Measurements from ENCODE around the gene PDE10A.

PDE10A gene

GRCh38 chr6:165599121-165599520, 63.9 kb downstream of the PDE10A start:
- no peak for TF ChIP-seq SNAI2 (CRISPR knock-in tag; IDR thresholded peaks at IDR 0.05)
- no peak for TF ChIP-seq ZFP30 (CRISPR knock-in tag; IDR thresholded peaks at IDR 0.05)
- TF ChIP-seq BACH2 (CRISPR knock-in tag; IDR thresholded peaks at IDR 0.05; ENCODE audit: borderline replicate concordance), result no peak
- no peak for TF ChIP-seq RARB (CRISPR knock-in tag; IDR thresholded peaks at IDR 0.05)
- TF ChIP-seq PATZ1 (CRISPR knock-in tag; IDR thresholded peaks at IDR 0.05; ENCODE audit: borderline replicate concordance), result no peak
- no peak for TF ChIP-seq TOX (CRISPR knock-in tag; IDR thresholded peaks at IDR 0.05; ENCODE audit: borderline replicate concordance)
- TF ChIP-seq PPARA (CRISPR knock-in tag; IDR thresholded peaks at IDR 0.05; ENCODE audit: borderline replicate concordance), result no peak
- TF ChIP-seq ZNF70 (CRISPR knock-in tag; IDR thresholded peaks at IDR 0.05), result no peak
- TF ChIP-seq ESRRG (CRISPR knock-in tag; IDR thresholded peaks at IDR 0.05), result no peak
- ATAC-seq, result no peak

GRCh38 chr6:165597821-165598220, 65.2 kb downstream of the PDE10A start:
- no peak for TF ChIP-seq BACH2 (CRISPR knock-in tag; IDR thresholded peaks at IDR 0.05; ENCODE audit: borderline replicate concordance)
- no peak for TF ChIP-seq ZNF565 (CRISPR knock-in tag; conservative IDR thresholded peaks at IDR 0.05; ENCODE audit: low read depth)
- TF ChIP-seq ZNF8 (CRISPR knock-in tag; IDR thresholded peaks at IDR 0.05), result no peak
- no peak for TF ChIP-seq ESRRG (CRISPR knock-in tag; IDR thresholded peaks at IDR 0.05)
- TF ChIP-seq PPARA (CRISPR knock-in tag; IDR thresholded peaks at IDR 0.05; ENCODE audit: borderline replicate concordance), result no peak
- no peak for TF ChIP-seq TOX (CRISPR knock-in tag; IDR thresholded peaks at IDR 0.05; ENCODE audit: borderline replicate concordance)
- TF ChIP-seq SNAI2 (CRISPR knock-in tag; IDR thresholded peaks at IDR 0.05), result no peak
- no peak for TF ChIP-seq CREB5 (CRISPR knock-in tag; IDR thresholded peaks at IDR 0.05; ENCODE audit: low read depth)
- no peak for TF ChIP-seq CSDC2 (CRISPR knock-in tag; IDR thresholded peaks at IDR 0.05)
- no peak for TF ChIP-seq POU6F1 (CRISPR knock-in tag; IDR thresholded peaks at IDR 0.05; ENCODE audit: borderline replicate concordance, low read depth)
- no peak for TF ChIP-seq ZNF70 (CRISPR knock-in tag; IDR thresholded peaks at IDR 0.05)
- TF ChIP-seq CSRNP3 (CRISPR knock-in tag; IDR thresholded peaks at IDR 0.05), result no peak
- no peak for TF ChIP-seq ISL1 (CRISPR knock-in tag; IDR thresholded peaks at IDR 0.05)
- no peak for TF ChIP-seq PATZ1 (CRISPR knock-in tag; IDR thresholded peaks at IDR 0.05; ENCODE audit: borderline replicate concordance)
- no peak for TF ChIP-seq TSHZ2 (CRISPR knock-in tag; IDR thresholded peaks at IDR 0.05)
- no peak for TF ChIP-seq ZFP30 (CRISPR knock-in tag; IDR thresholded peaks at IDR 0.05)
- ATAC-seq, result no peak

Data from SK-N-SH treated with all-trans-retinoic acid at 6 μM for 48 hours (cell line).